HG03460 (cell line): ENCODE data around the gene UBE3B.

ENCODE experiments used
- ATAC-seq: cut with Tn5 transposase; IDR thresholded peaks from one replicate; pipeline ENCODE4 v1.9.1; 2021; ENCODE audit not compliant: unreplicated experiment

Gene UBE3B

DNA sequence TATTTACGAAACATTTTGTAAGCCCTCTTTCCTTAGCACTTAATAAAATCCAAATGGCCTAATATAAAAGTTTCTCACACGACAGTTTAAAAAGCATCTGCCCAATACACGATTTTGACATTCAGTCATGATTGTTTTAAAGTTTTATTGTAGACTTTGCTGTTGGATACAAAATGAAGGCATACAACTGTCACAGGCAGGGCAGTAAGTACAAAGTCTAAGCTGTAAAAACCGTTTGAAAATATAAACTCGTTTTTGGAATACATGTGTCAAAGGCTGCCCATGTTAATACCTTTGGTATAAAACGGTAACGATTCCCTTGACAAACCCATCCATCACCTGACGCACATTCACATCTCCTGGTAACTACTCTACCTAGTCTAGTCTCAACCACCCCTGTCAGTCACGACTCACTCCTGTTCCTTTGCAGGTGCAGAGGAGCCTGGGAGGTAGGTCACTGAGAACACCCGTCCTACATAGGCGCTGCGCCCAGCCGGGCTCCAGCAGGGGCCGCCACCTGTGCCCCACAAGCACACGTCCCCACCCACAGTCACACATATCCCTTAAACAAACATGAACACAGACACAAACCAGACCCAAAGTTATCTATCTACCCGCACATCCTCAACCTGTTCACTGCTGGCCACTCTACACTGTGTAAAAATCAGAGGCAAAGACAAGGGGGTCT lies 27.4 kb upstream of the UBE3B start:
- no peak for ATAC-seq

DNA sequence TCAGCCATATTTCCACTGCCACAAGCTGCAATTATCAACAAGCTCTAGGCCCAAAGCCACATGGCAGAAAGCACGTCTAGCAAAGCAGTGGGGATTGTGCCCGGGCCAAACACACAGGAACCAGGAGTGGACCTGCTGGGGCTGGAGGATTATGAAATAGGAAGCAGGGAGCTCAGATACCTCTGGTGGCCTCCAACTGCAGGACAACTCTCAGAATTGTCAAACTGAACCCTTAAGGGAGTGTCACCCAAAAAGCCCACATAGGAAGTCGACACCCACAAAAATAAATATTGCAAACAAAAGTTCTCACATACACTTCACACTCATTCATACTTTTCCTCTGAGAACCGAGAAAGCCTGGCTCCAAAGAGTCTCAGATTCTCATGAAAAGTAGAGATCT lies 26.5 kb upstream of the UBE3B start:
- no peak for ATAC-seq

- no peak for ATAC-seq
These were observed 26.0 kb upstream of the UBE3B start for GRCh38 chr12:109451400-109451799.

- ATAC-seq: no peak
These were observed 24.9 kb upstream of the UBE3B start for GRCh38 chr12:109452489-109452888.

- no peak for ATAC-seq
These were observed 21.7 kb upstream of the UBE3B start for GRCh38 chr12:109455706-109456105.

- no peak for ATAC-seq
These were observed 19.3 kb upstream of the UBE3B start for GRCh38 chr12:109458086-109458485.

- ATAC-seq: no peak
These were observed 18.6 kb upstream of the UBE3B start for GRCh38 chr12:109458771-109459208.

GRCh38 chr12:109459247-109459646 lies 18.2 kb upstream of the UBE3B start:
- no peak for ATAC-seq

DNA sequence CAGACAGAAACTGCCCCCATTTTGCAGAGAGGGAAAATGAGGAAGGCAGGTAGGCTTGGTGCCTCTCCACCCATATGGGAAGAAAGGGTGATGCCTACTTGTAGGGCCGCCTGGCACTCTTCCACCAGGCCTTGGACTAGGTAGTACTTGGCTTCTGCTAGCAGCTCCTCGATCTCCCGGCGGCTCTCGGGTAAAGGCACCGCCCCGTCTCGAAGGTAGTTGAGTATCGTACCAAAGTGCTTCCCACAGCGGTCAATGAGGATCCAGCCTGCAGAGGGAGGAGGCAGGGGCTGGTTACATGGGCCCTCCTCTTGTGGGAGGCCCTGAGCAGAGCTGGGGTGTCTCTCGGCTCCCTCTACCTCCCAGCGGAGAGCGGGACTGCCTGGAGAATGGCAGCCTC lies 16.9 kb upstream of the UBE3B start:
- no peak for ATAC-seq

DNA sequence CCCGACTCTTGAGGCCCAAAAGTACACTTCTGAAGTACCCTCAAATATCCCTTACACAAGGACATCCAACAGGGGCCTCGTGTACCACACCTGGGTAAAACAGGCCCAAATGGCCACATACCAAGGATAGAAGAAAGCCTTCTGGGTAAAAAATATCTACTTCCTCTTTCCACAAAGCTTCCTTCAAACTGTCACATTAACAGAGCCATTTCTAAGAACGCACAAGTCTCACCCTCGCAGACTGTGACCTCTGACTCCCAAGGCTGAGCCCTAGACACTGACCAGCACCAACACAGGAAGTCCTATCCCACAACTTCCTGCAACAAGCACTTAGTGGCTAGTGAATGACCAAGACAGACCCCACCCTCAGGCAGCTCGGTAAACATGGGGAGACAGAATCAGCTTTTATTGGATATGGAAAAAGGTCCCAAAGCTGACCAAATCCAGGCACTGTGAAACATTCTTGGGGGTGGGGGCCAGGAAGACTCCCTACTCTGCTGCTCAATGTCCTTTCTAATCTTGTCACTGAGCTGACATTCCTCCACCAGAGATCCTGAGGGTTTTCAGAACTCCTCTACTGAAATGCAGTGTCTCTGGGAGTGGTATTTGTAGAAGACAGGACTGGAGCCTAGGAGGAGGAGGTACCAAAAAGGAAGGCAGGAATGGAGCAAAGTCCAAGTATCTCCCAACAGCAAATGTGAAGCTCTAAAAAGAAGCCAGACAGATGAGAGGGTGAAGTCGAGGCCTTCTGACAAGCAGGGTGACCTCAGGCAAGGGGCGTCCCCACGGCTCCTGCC lies 16.2 kb upstream of the UBE3B start:
- ATAC-seq: no peak

- ATAC-seq: no peak
These were observed 15.3 kb upstream of the UBE3B start for GRCh38 chr12:109461846-109462756.

GRCh38 chr12:109462868-109463692 lies 14.4 kb upstream of the UBE3B start:
- no peak for ATAC-seq

- no peak for ATAC-seq
These were observed 13.7 kb upstream of the UBE3B start for GRCh38 chr12:109463756-109464155.

DNA sequence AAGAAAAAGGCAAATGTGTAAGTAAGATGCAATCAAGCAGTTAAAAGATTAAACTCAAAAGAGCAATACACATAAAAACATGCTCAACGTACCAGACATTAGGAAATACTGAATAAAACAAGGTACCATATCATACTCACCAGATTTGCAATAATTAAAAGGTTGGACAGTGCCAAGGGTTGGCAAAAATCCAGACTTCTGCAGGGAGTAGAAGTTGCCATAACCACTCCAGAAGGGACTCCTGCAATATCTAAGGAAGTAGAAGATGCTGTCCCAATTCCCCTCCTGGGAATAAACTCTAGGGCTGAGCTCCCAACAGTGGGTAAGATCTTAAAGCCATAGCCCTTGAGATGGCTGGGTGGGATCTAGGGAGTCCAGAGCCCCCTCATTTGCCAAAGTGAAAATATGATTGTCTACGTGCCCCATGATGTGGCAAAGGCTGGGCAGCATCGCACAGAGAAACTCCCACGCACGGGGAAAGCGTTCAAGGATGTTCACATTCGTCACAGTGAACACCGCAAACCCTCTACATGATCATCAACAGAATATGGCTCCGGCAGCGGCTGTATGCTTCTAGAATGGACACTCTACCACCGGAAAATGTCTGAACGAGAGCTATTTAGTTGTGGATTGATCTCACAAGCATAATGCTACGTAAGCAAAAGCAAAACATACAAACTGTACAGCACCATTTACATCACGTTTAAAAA lies 12.6 kb upstream of the UBE3B start:
- no peak for ATAC-seq

GRCh38 chr12:109466305-109466704 lies 11.1 kb upstream of the UBE3B start:
- ATAC-seq: no peak

GRCh38 chr12:109466821-109467220 lies 10.6 kb upstream of the UBE3B start:
- ATAC-seq: no peak

DNA sequence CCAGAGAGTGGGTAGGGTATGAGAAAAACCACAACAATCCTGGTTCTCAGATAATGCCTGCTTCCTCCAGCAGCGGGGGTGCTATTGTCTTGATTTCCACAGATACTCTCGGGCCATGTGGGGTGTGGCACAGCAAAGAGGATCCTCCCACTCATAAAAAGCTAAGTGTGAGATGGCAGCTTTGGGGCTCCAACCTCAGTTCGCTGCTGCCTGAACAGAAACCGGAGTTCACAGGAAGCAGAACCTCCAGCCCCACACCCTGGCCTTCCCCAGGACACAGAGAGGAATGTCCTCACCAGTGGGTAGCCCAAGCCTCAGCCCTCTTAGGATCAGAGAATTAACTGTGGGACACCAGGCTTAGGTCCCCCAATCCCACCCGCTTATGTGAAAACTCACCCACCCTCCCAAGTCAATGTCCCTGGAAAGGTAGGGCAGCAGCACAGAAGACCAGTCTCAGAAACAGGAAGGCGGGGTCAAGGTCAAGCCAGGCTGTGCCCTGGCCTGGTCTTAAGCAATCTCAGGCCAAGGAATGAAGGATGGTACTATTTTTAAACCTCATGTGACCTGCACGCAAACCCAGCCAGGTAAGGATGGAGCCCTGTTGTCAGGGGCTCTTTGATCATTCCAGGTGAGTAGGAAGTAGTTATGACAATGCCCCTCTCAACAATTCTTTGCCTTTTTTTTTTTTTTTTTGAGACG lies 9.3 kb upstream of the UBE3B start:
- ATAC-seq: no peak

DNA sequence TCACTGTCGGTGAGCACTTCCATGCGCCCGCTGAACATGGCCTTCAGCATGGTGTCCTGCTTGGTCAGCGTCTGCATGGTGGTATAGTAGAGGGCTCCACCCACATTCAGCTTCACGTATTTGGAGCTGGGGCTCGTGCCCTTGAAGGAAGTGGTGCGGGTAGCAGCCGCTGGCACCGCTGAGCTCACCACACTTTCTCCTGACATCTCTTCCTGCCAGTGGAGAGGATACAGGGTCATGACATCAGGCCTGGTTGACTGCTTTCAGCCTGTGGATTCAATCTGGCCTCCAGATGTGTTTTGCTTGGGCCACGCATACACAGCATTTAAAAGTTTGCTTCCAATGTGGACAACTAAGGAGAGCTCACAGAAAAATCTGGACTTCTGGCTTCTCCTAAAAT lies 7.9 kb upstream of the UBE3B start:
- ATAC-seq: no peak

GRCh38 chr12:109473006-109473405 lies 4.4 kb upstream of the UBE3B start:
- ATAC-seq: no peak
